Thyroid gland (tissue), 4 donors: ENCODE data around the gene MED7.
"Not testable (repeated sequence)": the region's sequence is repeated elsewhere in the genome, so short reads cannot be mapped to it uniquely, and the experiment has no call there.

Experiments used
- POLR2A ChIP-seq, 2 donors: fragments of 450-650 bp; IDR thresholded peaks; one replicate each; pipeline ENCODE4 v1.6.1; 2017; ENCODE audit warnings: antibody characterized with exemption in 2 of 2, mild to moderate bottlenecking in 2 of 2, moderate library complexity in 1 of 2
- TF ChIP-seq, protein P1 (sequence below), 6 experiments: fragments of 200-600 bp in 3 of 6; fragments of 450-650 bp in 3 of 6; sonication (generic) in 3 of 6; IDR thresholded peaks; one replicate each; pipeline ENCODE4 v1.5.1; 2016 to 2019; ENCODE audit warnings: antibody characterized with exemption in 6 of 6, mild to moderate bottlenecking in 2 of 6, inconsistent platforms in 1 of 6, moderate library complexity in 1 of 6

GRCh38 chr5:157185122-157185521 is 42.5 kb upstream of the MED7 start:
- TF ChIP-seq, protein P1, sequence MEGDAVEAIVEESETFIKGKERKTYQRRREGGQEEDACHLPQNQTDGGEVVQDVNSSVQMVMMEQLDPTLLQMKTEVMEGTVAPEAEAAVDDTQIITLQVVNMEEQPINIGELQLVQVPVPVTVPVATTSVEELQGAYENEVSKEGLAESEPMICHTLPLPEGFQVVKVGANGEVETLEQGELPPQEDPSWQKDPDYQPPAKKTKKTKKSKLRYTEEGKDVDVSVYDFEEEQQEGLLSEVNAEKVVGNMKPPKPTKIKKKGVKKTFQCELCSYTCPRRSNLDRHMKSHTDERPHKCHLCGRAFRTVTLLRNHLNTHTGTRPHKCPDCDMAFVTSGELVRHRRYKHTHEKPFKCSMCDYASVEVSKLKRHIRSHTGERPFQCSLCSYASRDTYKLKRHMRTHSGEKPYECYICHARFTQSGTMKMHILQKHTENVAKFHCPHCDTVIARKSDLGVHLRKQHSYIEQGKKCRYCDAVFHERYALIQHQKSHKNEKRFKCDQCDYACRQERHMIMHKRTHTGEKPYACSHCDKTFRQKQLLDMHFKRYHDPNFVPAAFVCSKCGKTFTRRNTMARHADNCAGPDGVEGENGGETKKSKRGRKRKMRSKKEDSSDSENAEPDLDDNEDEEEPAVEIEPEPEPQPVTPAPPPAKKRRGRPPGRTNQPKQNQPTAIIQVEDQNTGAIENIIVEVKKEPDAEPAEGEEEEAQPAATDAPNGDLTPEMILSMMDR (IDR thresholded peaks at IDR 0.05): not testable (repeated sequence)
- not testable (repeated sequence) for TF ChIP-seq POLR2A (IDR thresholded peaks at IDR 0.05)
